Bronchial smooth muscle cell (primary cell): Measurements from ENCODE around the gene MTRF1. TPM values are rescaled to one million over a fixed set of nuclear protein-coding genes. Genes with fewer than 3 reads are reported as not detected.

Source experiments
- total RNA-seq: library from RNA; depleted of rRNA; stranded (reverse); fragments of >200 nt; gene quantifications from 2 replicates; pipeline ENCODE4 v1.2.1, GENCODE V29; 2014

Gene MTRF1, protein sequence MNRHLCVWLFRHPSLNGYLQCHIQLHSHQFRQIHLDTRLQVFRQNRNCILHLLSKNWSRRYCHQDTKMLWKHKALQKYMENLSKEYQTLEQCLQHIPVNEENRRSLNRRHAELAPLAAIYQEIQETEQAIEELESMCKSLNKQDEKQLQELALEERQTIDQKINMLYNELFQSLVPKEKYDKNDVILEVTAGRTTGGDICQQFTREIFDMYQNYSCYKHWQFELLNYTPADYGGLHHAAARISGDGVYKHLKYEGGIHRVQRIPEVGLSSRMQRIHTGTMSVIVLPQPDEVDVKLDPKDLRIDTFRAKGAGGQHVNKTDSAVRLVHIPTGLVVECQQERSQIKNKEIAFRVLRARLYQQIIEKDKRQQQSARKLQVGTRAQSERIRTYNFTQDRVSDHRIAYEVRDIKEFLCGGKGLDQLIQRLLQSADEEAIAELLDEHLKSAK
- 10.0 and 10.6 TPM in 2 replicates for total RNA-seq

DNA sequence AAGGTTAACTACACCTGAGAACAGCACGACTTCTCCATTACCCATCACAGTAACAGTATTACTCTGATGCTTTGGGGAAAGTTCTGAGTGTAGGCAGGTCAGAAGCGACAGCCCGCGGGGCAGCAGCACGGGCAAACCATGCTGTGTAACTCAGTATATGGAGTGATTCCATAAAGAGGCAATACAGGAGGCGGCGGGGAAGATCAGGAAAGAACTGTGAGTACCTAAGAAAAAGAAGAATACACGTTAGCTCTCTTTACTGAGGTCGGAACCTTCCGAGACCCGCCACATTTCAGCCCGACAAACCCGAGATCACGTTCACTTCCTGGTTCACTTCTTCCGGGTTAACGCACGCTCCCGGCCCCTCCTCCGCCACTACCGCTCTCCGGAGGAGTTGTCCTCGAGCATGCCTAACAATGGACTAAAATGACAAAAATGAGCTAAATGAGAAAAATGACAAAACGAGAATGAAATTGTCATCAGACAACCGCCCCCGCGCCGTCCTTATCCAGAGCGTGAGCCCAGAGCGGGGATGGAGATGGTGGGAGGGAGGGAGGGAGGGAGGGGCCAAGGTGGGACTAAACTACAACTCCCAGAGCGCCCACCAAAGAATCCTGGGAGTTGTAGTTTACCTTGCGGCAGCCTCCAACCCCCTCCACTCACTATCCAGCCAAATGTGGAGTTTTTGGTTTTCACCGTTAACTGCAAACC is at the start of gene MTRF1:
MTRF1 (minus strand) TSS at position 316 of the 711 bp plus-strand sequence. CDS start 2,669 bp downstream, outside the sequence.

DNA sequence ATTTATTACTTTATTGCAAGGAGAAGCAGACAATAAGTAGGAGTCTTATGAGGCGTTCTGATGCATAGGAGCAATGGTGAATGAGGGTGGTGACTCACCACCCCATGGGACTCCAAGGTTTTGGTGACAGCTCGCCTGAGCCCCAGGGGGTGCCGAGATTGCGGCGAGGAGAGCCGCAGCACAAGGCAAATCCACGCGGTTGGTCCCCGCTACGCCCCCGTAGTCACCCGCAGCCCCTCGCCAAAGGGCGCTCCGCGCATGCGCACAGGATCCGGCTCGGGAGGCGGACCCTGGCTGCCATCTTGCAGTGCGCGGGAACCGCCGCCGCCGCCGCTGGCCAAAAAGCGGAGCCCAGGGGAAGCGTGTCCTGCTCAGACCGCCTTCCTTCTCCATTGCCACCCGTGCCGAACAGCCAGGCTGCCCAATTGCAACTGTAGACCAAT is 47.6 kb upstream of the MTRF1 start, which contains the start of gene NAA16:
NAA16 (plus strand) TSS at position 305 of the 443 bp plus-strand sequence. CDS start 262 bp downstream, outside the sequence.

DNA sequence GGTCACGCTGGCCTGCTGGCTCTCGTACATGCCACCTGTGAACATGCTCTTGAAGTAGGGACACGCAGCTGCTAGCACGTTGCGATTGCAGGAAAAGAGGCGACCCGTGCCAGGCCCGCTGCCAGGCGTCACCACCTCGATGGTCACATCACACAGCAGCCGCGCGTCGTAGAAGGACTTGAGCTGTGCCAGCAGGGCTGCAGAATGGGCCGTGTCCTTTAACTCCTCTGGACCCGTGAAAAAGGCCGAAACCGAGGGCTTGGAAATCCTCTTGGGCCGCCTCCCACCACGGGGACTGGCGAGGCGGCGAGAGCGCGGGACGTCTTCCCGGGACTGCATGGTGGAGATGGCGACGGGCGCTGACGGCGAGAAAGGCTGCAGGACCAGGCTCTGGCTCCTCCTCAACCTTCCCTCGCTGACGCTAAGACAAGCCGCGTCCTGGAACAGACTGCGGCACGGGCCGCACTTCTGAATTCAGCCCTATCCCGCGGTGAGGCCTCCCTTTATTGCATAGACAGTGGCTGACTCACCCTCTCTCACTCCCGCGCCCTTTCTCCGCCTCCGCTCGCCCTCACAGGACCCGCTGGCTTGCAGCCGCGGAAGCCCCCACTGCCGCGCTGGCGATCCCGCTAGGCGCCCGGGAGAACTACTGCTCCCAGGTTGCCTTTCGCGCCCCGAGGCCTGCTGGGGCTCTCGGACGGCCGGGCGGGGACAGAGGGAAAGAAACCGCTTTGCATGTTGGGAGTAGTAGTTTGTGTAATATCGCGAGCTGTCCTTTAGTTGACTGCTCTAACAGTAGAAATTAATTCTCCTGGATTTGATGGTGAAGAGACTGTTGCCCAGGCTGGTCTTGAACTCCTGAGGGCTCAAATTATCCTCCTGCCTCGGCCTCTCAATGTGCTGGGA is 69.2 kb downstream of the MTRF1 start, which contains the start of gene KBTBD7:
KBTBD7 (minus strand) TSS at position 651 of the 906 bp plus-strand sequence; CDS start at position 339, 312 bp downstream.

Other genes starting within 250 kb of the MTRF1 start
- gene ELF1, start 244.3 kb downstream of the MTRF1 start, total RNA-seq = 26.6 and 28.2 TPM in 2 replicates
- 5.9 and 8.5 TPM in 2 replicates for gene WBP4, start 202.1 kb downstream of the MTRF1 start, total RNA-seq
- gene KBTBD6, start 130.8 kb downstream of the MTRF1 start, total RNA-seq = 10.8 and 11.3 TPM in 2 replicates
- 6.9 and 7.7 TPM in 2 replicates for gene KBTBD7, start 69.0 kb downstream of the MTRF1 start, total RNA-seq
- 4.4 and 6.5 TPM in 2 replicates for gene NAA16, start 47.7 kb upstream of the MTRF1 start, total RNA-seq
- gene RGCC, start 194.0 kb upstream of the MTRF1 start, total RNA-seq = 1.1 and 2.4 TPM in 2 replicates